HG03457 (cell line): ENCODE data around the gene SOX6.

ENCODE experiments used
- ATAC-seq: cut with Tn5 transposase; IDR thresholded peaks from one replicate; pipeline ENCODE4 v1.9.1; 2021; ENCODE audit warnings: moderate number of reproducible peaks; ENCODE audit not compliant: unreplicated experiment

Gene SOX6

GRCh38 chr11:16365581-16366228, 9.4 kb upstream of the SOX6 start:
- ATAC-seq, result no peak

GRCh38 chr11:16364254-16364653, 7.9 kb upstream of the SOX6 start:
- no peak for ATAC-seq

- ATAC-seq, result no peak
Measured at GRCh38 chr11:16363706-16364105, 7.4 kb upstream of the SOX6 start.

GRCh38 chr11:16361108-16361865, 4.9 kb upstream of the SOX6 start:
- ATAC-seq, result no peak

- ATAC-seq, result no peak
Measured at GRCh38 chr11:16359369-16359768, 3.0 kb upstream of the SOX6 start.

- no peak for ATAC-seq
Measured at GRCh38 chr11:16358726-16359125, 2.4 kb upstream of the SOX6 start.

- no peak for ATAC-seq
Measured at GRCh38 chr11:16357775-16358174, 1.4 kb upstream of the SOX6 start.

GRCh38 chr11:16356761-16357393, 531 bp upstream of the SOX6 start:
- ATAC-seq, result no peak

GRCh38 chr11:16352707-16353106, 3.6 kb downstream of the SOX6 start:
- no peak for ATAC-seq

GRCh38 chr11:16350125-16350524, 6.2 kb downstream of the SOX6 start:
- no peak for ATAC-seq

- no peak for ATAC-seq
Measured at GRCh38 chr11:16347928-16348685, 8.2 kb downstream of the SOX6 start.

- ATAC-seq, result no peak
Measured at GRCh38 chr11:16346975-16347374, 9.4 kb downstream of the SOX6 start.

GRCh38 chr11:16341853-16342252, 14.5 kb downstream of the SOX6 start:
- no peak for ATAC-seq

- no peak for ATAC-seq
Measured at GRCh38 chr11:16338393-16338792, 18.0 kb downstream of the SOX6 start.

- ATAC-seq, result no peak
Measured at GRCh38 chr11:16337421-16338213, 18.7 kb downstream of the SOX6 start.

GRCh38 chr11:16336721-16337120, 19.6 kb downstream of the SOX6 start:
- ATAC-seq, result no peak

- no peak for ATAC-seq
Measured at GRCh38 chr11:16336204-16336603, 20.1 kb downstream of the SOX6 start.

- no peak for ATAC-seq
Measured at GRCh38 chr11:16335236-16335962, 20.9 kb downstream of the SOX6 start.

GRCh38 chr11:16326679-16327297, 29.6 kb downstream of the SOX6 start:
- ATAC-seq, result no peak

GRCh38 chr11:16322190-16322589, 34.2 kb downstream of the SOX6 start:
- ATAC-seq, result no peak
